Measurements from ENCODE around the gene AFF3. TPM values are rescaled to one million over a fixed set of nuclear protein-coding genes. Genes with fewer than 3 reads are reported as not detected.

AFF3 gene
- total RNA-seq, 4 donors from 2014 or later: 3.1 to 5.0 (median 3.7) TPM

DNA sequence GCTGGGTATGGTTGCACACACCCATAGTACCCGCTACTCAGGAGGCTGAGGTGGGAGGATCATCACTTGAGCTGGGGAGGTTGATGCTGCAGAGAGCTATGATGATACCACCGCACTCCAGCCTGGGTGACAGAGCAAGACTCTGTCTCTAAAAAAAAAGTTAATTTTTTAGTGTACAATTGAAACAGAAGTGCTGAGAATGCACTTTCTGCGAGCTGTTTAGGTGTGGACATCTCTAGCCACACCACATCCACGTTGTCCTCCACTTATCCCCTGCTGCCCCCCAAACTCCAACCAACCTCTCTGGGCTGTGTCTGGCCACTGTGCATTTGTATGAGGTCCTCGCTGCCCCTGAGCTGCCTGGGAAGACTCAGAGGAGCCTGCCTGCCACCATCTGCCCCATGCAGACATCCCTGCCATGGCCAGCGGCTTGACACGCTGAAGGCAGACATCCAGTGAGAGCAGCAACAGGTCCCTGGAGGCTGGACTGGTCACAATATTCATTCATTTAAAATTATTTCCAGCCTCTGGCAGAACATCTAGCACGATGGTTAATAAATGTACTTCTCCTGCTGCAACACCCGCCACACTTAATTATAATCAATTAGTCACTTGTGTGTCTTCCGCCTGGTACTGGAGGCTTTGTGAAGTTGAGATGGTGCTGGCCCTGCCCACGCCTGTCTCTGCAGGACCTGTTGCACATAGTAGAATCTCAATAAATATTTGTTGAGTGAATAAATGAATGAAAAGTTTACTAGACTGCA is 3.7 kb upstream of the AFF3 start:
- no peak overlapping the region for H3K4me3 ChIP-seq
- H3K36me3 ChIP-seq: no peaks in the 10 kb centered on the region
- TF ChIP-seq POLR2AphosphoS5 (IDR thresholded peaks at IDR 0.05) (no peak), EP300 (IDR thresholded peaks at IDR 0.05) (no peak), POLR2A (IDR thresholded peaks at IDR 0.05) (no peak)
- TF ChIP-seq, protein P1, sequence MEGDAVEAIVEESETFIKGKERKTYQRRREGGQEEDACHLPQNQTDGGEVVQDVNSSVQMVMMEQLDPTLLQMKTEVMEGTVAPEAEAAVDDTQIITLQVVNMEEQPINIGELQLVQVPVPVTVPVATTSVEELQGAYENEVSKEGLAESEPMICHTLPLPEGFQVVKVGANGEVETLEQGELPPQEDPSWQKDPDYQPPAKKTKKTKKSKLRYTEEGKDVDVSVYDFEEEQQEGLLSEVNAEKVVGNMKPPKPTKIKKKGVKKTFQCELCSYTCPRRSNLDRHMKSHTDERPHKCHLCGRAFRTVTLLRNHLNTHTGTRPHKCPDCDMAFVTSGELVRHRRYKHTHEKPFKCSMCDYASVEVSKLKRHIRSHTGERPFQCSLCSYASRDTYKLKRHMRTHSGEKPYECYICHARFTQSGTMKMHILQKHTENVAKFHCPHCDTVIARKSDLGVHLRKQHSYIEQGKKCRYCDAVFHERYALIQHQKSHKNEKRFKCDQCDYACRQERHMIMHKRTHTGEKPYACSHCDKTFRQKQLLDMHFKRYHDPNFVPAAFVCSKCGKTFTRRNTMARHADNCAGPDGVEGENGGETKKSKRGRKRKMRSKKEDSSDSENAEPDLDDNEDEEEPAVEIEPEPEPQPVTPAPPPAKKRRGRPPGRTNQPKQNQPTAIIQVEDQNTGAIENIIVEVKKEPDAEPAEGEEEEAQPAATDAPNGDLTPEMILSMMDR (IDR thresholded peaks at IDR 0.05): no peak
- no peak overlapping the region for H3K27ac ChIP-seq
- no peaks in the 10 kb centered on the region for H3K27me3 ChIP-seq
- 76% methylated on average over 10 of the region's 11 CpGs for WGBS
- H3K4me1 ChIP-seq: no peaks in the 10 kb centered on the region
- no peaks in the 10 kb centered on the region for H3K9me3 ChIP-seq
- no peak for DNase-seq (ENCODE audit: low spot score in 2 of 2)

DNA sequence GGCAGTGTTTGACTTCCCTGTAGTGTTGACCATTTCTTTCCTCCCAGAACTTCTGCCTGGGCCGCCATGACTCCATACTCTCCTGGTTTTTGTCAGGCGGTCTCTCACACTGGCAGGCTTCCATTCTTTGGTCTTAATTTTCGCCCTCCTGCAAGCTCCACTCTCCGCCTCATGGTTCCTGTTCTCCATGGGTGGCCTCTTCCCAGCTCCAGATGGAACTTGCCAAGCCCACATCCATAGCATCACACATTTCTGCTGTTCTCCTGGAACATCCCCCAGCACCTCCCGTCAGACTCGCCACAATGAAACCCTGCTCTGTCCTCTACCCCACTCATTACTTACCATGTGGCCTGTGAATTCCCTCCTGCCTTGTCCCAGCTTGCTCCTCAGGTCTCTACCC is 896 bp upstream of the AFF3 start:
- no peak overlapping the region for H3K27ac ChIP-seq
- no peaks in the 10 kb centered on the region for H3K36me3 ChIP-seq
- no peaks in the 10 kb centered on the region for H3K27me3 ChIP-seq
- no peaks in the 10 kb centered on the region for H3K4me1 ChIP-seq
- no peak for DNase-seq (ENCODE audit: low spot score in 2 of 2)
- TF ChIP-seq POLR2AphosphoS5 (IDR thresholded peaks at IDR 0.05) (no peak), POLR2A (IDR thresholded peaks at IDR 0.05) (no peak), EP300 (IDR thresholded peaks at IDR 0.05) (no peak)
- TF ChIP-seq, protein P1 (IDR thresholded peaks at IDR 0.05): no peak
- H3K9me3 ChIP-seq: no peaks in the 10 kb centered on the region
- 91% methylated on average over 6 of the region's 6 CpGs for WGBS
- H3K4me3 ChIP-seq: no peak overlapping the region

DNA sequence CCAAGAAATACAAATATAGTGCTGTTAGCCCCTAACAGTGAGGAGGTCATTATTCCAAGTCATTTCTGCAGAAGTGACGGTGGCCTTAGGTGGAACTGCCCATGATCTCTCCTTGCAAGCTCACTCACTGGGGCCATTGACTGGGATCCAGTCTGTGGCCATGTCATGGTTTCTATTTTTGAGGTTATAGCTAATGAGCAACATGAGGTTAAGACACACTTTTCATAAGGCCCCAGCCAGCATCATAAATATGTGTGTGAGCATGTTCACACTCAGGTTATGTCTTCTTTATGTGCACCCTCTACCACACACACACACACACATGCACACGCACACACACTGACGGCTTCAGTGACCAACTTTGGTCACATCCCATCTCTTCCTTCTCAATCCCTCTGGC is 484 bp downstream of the AFF3 start:
- Histone ChIP-seq H3K27me3 (no peaks in the 10 kb centered on the region), H3K4me1 (no peaks in the 10 kb centered on the region), H3K36me3 (no peaks in the 10 kb centered on the region), H3K27ac (no peak overlapping the region), H3K4me3 (no peak overlapping the region), H3K9me3 (no peaks in the 10 kb centered on the region)
- WGBS: 96% methylated on average over 3 of the region's 3 CpGs
- no peak for DNase-seq (ENCODE audit: low spot score in 2 of 2)
- TF ChIP-seq POLR2A (IDR thresholded peaks at IDR 0.05): no peak
- TF ChIP-seq POLR2AphosphoS5 (IDR thresholded peaks at IDR 0.05): no peak
- TF ChIP-seq, protein P1 (IDR thresholded peaks at IDR 0.05): no peak
- no peak for TF ChIP-seq EP300 (IDR thresholded peaks at IDR 0.05)

DNA sequence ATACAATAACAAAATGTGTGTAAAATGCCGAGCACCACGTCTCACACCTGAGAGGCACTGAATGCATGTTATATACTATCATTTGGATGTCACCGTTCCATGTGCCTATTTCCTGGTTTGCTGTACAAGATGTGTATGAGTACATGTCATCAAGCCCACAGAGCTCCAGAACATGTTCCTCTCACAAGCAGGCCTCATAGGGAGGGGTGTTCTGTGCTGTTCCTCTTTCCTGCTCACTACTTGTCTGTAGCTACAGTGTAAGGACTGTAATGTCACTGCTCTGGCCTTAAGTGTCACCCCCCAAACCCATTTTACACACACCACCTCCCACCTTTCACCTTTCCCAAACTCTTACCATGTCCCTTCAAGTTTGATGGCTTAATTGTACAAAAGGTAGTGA is 1.8 kb downstream of the AFF3 start:
- 91% methylated on average over 3 of the region's 3 CpGs for WGBS
- Histone ChIP-seq H3K36me3 (no peaks in the 10 kb centered on the region), H3K27ac (no peak overlapping the region), H3K27me3 (no peaks in the 10 kb centered on the region), H3K4me1 (no peaks in the 10 kb centered on the region), H3K9me3 (no peaks in the 10 kb centered on the region), H3K4me3 (no peak overlapping the region)
- no peak for DNase-seq (ENCODE audit: low spot score in 2 of 2)
- TF ChIP-seq POLR2A (IDR thresholded peaks at IDR 0.05): no peak
- TF ChIP-seq POLR2AphosphoS5 (IDR thresholded peaks at IDR 0.05): no peak
- no peak for TF ChIP-seq EP300 (IDR thresholded peaks at IDR 0.05)
- TF ChIP-seq, protein P1 (IDR thresholded peaks at IDR 0.05): no peak

DNA sequence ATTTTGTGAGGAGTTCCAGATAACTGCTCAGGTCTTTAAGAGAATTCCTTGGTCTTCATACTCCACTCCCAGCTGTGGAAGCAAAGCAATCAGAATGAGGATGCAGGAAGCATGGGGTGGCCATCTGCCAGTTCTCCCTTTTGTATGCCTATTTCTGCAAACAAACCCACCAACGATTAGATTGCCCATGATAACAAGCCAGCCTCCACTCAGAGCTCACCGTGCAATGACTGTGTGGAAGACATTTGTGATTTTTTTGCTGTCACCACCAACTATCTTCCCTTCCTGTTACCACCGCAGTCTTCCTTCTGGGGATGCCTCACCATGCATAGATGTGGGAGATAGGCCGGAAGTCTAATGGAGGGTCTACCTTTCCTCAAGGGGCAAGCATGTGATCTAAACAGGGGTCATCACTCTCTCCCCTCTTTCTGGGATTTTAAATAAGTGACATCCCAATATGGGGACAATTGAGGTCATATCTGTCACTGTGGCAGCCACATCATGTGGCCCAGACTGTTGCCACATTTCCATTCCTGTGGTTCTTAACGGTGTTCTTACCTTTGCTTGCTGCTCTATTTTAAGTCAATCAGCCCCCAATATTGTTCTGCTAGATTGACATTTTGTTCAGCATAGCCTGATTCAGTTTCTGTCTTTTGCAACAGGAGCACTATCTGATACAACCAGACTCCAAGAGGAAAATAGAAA is 4.4 kb downstream of the AFF3 start:
- 78% methylated on average over 5 of the region's 5 CpGs for WGBS
- no peak for DNase-seq (ENCODE audit: low spot score in 2 of 2)

More for the DNA sequence above, 4.4 kb downstream of the AFF3 start:
- Histone ChIP-seq H3K9me3 (no peaks in the 10 kb centered on the region), H3K27ac (no peak overlapping the region), H3K4me3 (no peak overlapping the region), H3K36me3 (no peaks in the 10 kb centered on the region), H3K27me3 (no peaks in the 10 kb centered on the region), H3K4me1 (no peaks in the 10 kb centered on the region)
- TF ChIP-seq, protein P1 (IDR thresholded peaks at IDR 0.05): no peak
- TF ChIP-seq EP300 (IDR thresholded peaks at IDR 0.05): no peak
- TF ChIP-seq POLR2AphosphoS5 (IDR thresholded peaks at IDR 0.05): no peak
- no peak for TF ChIP-seq POLR2A (IDR thresholded peaks at IDR 0.05)
